Measurements from ENCODE around the gene MEAF6. TPM values are rescaled to one million over a fixed set of nuclear protein-coding genes. Genes with fewer than 3 reads are reported as not detected.
A peak's percentile ranks its signal among the peaks of the same experiment; 100 is the strongest.

The MEAF6 gene
- total and polyA plus RNA-seq, 8 donors, result 47.7 to 94.7 (median 85.5) TPM

- TF ChIP-seq, protein P1, sequence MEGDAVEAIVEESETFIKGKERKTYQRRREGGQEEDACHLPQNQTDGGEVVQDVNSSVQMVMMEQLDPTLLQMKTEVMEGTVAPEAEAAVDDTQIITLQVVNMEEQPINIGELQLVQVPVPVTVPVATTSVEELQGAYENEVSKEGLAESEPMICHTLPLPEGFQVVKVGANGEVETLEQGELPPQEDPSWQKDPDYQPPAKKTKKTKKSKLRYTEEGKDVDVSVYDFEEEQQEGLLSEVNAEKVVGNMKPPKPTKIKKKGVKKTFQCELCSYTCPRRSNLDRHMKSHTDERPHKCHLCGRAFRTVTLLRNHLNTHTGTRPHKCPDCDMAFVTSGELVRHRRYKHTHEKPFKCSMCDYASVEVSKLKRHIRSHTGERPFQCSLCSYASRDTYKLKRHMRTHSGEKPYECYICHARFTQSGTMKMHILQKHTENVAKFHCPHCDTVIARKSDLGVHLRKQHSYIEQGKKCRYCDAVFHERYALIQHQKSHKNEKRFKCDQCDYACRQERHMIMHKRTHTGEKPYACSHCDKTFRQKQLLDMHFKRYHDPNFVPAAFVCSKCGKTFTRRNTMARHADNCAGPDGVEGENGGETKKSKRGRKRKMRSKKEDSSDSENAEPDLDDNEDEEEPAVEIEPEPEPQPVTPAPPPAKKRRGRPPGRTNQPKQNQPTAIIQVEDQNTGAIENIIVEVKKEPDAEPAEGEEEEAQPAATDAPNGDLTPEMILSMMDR (IDR thresholded peaks at IDR 0.05), result no peak
- H3K9me3 ChIP-seq, result no peaks in the 10 kb centered on the region
- H3K27ac ChIP-seq, result peak overlapping the region in 1 of 2 donors; percentile 66
- intact Hi-C loops (cut with DNase I), result loop anchor here in 1 of 2 donors (10.0 kb wide), 1 partner anchor 229 kb away; no protein-coding TSS in a partner anchor
- H3K36me3 ChIP-seq, result no peaks in the 10 kb centered on the region
- H3K4me1 ChIP-seq, result peaks cover 0 to 10% of the 10 kb centered on the region in 2 donors
- ATAC-seq (no peak), DNase-seq (no peak)
- no peak overlapping the region for H3K4me3 ChIP-seq
- no peaks in the 10 kb centered on the region for H3K27me3 ChIP-seq
Observed at GRCh38 chr1:37455516-37455915, 59.0 kb downstream of the MEAF6 start.

DNA sequence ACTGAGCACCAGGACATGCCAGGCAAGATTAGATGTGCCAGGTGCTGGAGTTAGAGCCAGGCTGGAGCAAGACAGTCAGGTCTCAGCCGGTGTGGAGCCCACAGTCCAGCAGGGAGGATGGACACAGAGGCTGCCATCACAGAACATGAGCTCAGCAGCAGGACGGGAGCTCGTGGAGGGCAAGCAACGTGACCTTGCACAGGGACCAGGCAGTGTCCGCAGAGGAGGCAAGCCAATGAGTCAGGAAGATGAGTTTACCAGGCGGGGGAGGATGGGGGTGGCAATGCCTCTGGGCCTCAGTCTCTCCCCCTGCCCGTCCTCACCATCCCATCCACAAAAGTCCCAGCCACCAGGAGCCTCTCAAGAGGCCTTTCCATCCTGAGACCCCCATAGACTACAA, 60.9 kb downstream of the MEAF6 start:
- DNase-seq (no peak), ATAC-seq (no peak)
- Histone ChIP-seq H3K27me3 (peaks cover 0 to 12% of the 10 kb centered on the region in 2 donors), H3K4me1 (peaks cover 0 to 10% of the 10 kb centered on the region in 2 donors), H3K9me3 (no peaks in the 10 kb centered on the region), H3K4me3 (no peak overlapping the region), H3K27ac (no peak overlapping the region), H3K36me3 (no peaks in the 10 kb centered on the region)
- intact Hi-C loops (cut with DNase I), result loop anchor here in 1 of 2 donors (5.0 to 10.0 kb wide), 2 partner anchors 34 to 231 kb away; no protein-coding TSS in a partner anchor
- TF ChIP-seq, protein P1 (IDR thresholded peaks at IDR 0.05), result no peak

GRCh38 chr1:37452416-37452815, 62.1 kb downstream of the MEAF6 start:
- H3K4me3 ChIP-seq, result no peak overlapping the region
- no peaks in the 10 kb centered on the region for H3K9me3 ChIP-seq
- peaks cover 0 to 10% of the 10 kb centered on the region in 2 donors for H3K4me1 ChIP-seq
- peaks cover 0 to 24% of the 10 kb centered on the region in 2 donors for H3K27me3 ChIP-seq
- no peak for DNase-seq
- no peaks in the 10 kb centered on the region for H3K36me3 ChIP-seq
- H3K27ac ChIP-seq, result no peak overlapping the region
- intact Hi-C loops (cut with DNase I), result loop anchor here in 1 of 2 donors (5.0 to 10.0 kb wide), 2 partner anchors 35 to 232 kb away; no protein-coding TSS in a partner anchor
- TF ChIP-seq, protein P1 (IDR thresholded peaks at IDR 0.05), result no peak
- ATAC-seq, result no peak

DNA sequence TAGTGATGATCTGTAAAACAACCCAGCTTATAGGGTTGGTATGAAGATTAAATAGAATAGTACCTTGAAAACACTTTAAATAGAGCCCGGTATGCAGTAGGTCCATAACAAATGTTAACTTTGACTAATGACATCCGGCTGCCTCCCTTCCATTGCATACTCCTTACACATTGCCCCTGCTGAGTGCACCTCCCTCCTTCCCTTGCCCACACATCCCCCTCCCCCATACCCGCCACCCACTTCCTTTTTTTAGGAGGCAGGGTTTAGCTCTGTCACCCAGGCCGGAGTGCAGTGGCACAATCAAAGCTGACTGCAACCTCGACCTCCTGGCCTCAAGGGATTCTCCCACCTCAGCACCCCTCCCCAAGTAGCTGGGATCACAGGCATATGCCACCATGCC, 64.6 kb downstream of the MEAF6 start:
- peaks cover 0 to 35% of the 10 kb centered on the region in 2 donors for H3K27me3 ChIP-seq
- H3K4me1 ChIP-seq, result peaks cover 0 to 4% of the 10 kb centered on the region in 2 donors
- no peak overlapping the region for H3K27ac ChIP-seq
- H3K4me3 ChIP-seq, result no peak overlapping the region
- no peaks in the 10 kb centered on the region for H3K36me3 ChIP-seq
- no peaks in the 10 kb centered on the region for H3K9me3 ChIP-seq
- DNase-seq (peak in 1 of 4 donors; percentile 51), ATAC-seq (peak; percentile 11)
- TF ChIP-seq, protein P1 (IDR thresholded peaks at IDR 0.05), result no peak
- intact Hi-C loops (cut with DNase I), result loop anchor here in 1 of 2 donors (5.0 to 10.0 kb wide), 2 partner anchors 37 to 235 kb away; no protein-coding TSS in a partner anchor

- DNase-seq (no peak), ATAC-seq (no peak)
- Histone ChIP-seq H3K4me1 (no peaks in the 10 kb centered on the region), H3K9me3 (no peaks in the 10 kb centered on the region), H3K27ac (no peak overlapping the region), H3K4me3 (no peak overlapping the region), H3K36me3 (no peaks in the 10 kb centered on the region), H3K27me3 (peaks cover 0 to 35% of the 10 kb centered on the region in 2 donors)
- TF ChIP-seq, protein P1 (IDR thresholded peaks at IDR 0.05), result no peak
- intact Hi-C loops (cut with DNase I), result no loop called here
Observed at GRCh38 chr1:37448691-37449417, 65.7 kb downstream of the MEAF6 start.

Measured in left lung (tissue), 10 donors.